NCI-H1436 treated with DMSO at 0.1 percent for 48 hours (cell line): Measurements from ENCODE around the gene GRIN1.

Experiments used
- DNase-seq: peaks from one replicate; lab custom pipeline; 2025; lab: John Stamatoyannopoulos, UW

Gene GRIN1

GRCh38 chr9:137138722-137139467 lies at the start of gene GRIN1:
Gene GRIN1 (plus strand): TSS chr9:137139154. CDS start chr9:137139487, 333 bp downstream.
- DNase-seq = no peak

GRCh38 chr9:137089232-137089947 lies 49.6 kb upstream of the GRIN1 start:
- DNase-seq = no peak

- no peak for DNase-seq
Measured at GRCh38 chr9:137095664-137096517, 43.1 kb upstream of the GRIN1 start.

- no peak for DNase-seq
Measured at GRCh38 chr9:137096785-137097546, 42.0 kb upstream of the GRIN1 start.

- DNase-seq = no peak
Measured at GRCh38 chr9:137097761-137098462, 41.0 kb upstream of the GRIN1 start.

- DNase-seq = no peak
Measured at GRCh38 chr9:137099231-137099630, 39.7 kb upstream of the GRIN1 start.

GRCh38 chr9:137103206-137103999 lies 35.6 kb upstream of the GRIN1 start:
- DNase-seq = no peak

- no peak for DNase-seq
Measured at GRCh38 chr9:137105814-137106661, 32.9 kb upstream of the GRIN1 start.

GRCh38 chr9:137106662-137107250 lies 32.2 kb upstream of the GRIN1 start:
- DNase-seq = no peak

GRCh38 chr9:137107312-137107921 lies 31.5 kb upstream of the GRIN1 start:
- DNase-seq = no peak

GRCh38 chr9:137107982-137108381 lies 31.0 kb upstream of the GRIN1 start:
- no peak for DNase-seq

- DNase-seq = no peak
Measured at GRCh38 chr9:137108608-137109249, 30.2 kb upstream of the GRIN1 start.

GRCh38 chr9:137109250-137110146 lies 29.5 kb upstream of the GRIN1 start:
- DNase-seq = no peak

GRCh38 chr9:137110147-137110910 lies 28.6 kb upstream of the GRIN1 start:
- no peak for DNase-seq

- no peak for DNase-seq
Measured at GRCh38 chr9:137110911-137111787, 27.8 kb upstream of the GRIN1 start.
